ENCODE data around the gene PNMA6E. TPM values are rescaled to one million over a fixed set of nuclear protein-coding genes. Genes with fewer than 3 reads are reported as not detected.

Gene PNMA6E
- polyA plus RNA-seq, 1 experiment, result not detected

DNA sequence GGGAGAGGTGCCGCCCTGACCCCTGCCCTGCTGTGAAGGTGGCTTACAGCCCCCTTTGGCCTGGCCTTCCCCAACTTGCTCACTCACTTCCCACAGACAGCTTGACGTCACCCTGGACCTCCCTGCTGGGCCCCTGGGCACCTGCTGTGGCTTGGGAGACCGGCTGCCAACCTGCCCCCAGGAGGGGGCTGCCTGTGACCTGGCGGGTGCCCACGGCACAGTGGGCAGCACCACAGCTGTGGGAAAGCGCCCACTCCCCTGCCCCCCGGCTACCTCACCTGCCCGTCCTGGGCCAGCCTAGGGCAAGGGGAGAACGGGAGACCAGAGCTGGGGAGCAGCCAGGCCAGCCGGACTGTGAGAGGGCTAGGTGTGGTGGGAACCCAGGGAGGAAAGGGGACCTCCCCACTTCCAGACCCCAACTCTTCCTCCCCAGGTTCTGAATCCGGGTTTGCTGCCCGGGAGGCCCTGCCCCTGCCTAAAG is 7.8 kb upstream of the PNMA6E start:
- Histone ChIP-seq H3K4me3 (ENCODE audit: low read depth, low read length) (no peak overlapping the region), H3K27ac (ENCODE audit: low read depth, low read length) (no peak overlapping the region), H3K27me3 (ENCODE audit: control insufficient read depth, insufficient read depth, low read length) (peaks cover 5% of the 10 kb centered on the region), H3K9me3 (ENCODE audit: control insufficient read depth, insufficient read depth, low read length) (no peaks in the 10 kb centered on the region)
- CTCF ChIA-PET, result no interaction called here
- POLR2A ChIA-PET, result no interaction called here
- TF ChIP-seq, protein P1, sequence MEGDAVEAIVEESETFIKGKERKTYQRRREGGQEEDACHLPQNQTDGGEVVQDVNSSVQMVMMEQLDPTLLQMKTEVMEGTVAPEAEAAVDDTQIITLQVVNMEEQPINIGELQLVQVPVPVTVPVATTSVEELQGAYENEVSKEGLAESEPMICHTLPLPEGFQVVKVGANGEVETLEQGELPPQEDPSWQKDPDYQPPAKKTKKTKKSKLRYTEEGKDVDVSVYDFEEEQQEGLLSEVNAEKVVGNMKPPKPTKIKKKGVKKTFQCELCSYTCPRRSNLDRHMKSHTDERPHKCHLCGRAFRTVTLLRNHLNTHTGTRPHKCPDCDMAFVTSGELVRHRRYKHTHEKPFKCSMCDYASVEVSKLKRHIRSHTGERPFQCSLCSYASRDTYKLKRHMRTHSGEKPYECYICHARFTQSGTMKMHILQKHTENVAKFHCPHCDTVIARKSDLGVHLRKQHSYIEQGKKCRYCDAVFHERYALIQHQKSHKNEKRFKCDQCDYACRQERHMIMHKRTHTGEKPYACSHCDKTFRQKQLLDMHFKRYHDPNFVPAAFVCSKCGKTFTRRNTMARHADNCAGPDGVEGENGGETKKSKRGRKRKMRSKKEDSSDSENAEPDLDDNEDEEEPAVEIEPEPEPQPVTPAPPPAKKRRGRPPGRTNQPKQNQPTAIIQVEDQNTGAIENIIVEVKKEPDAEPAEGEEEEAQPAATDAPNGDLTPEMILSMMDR (IDR thresholded peaks at IDR 0.05; ENCODE audit: low read depth, low read length), result no peak
- DNase-seq (ENCODE audit: low read depth, low spot score), result no peak

DNA sequence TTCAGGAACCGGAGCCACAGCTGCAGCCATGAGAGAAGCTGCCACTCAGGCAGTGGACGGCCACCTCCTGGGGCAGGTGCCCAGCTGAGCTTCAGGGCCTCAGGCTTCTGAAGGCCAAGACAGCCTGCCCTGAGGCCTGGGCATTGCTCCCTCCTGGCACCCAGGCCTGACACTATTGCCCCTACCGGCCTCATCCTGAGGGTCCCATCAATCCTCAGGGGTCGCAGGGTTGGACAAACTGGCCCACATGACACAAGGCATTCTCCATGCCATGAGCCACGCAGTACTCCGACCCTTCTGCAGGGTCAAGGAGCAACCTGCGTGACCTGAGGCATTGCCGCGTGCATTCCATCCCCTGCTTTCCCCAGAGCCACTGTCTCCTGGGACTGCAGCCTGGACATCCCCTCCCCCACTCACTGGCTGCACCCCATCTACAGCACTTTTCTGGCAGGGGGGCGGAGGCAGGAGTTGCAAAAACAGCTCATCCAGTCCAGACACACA is 7.1 kb upstream of the PNMA6E start:
- DNase-seq (ENCODE audit: low read depth, low spot score), result no peak
- ChIA-PET CTCF (no interaction called here), POLR2A (no interaction called here)
- H3K27me3 ChIP-seq (ENCODE audit: control insufficient read depth, insufficient read depth, low read length), result peaks cover 5% of the 10 kb centered on the region
- no peaks in the 10 kb centered on the region for H3K9me3 ChIP-seq (ENCODE audit: control insufficient read depth, insufficient read depth, low read length)
- TF ChIP-seq, protein P1 (IDR thresholded peaks at IDR 0.05; ENCODE audit: low read depth, low read length), result no peak
- H3K4me3 ChIP-seq (ENCODE audit: low read depth, low read length), result no peak overlapping the region
- no peak overlapping the region for H3K27ac ChIP-seq (ENCODE audit: low read depth, low read length)

GRCh38 chrX:153407736-153408135 is 6.6 kb upstream of the PNMA6E start:
- no peak overlapping the region for H3K4me3 ChIP-seq (ENCODE audit: low read depth, low read length)
- peaks cover 5% of the 10 kb centered on the region for H3K27me3 ChIP-seq (ENCODE audit: control insufficient read depth, insufficient read depth, low read length)
- ChIA-PET POLR2A (no interaction called here), CTCF (no interaction called here)
- TF ChIP-seq, protein P1 (IDR thresholded peaks at IDR 0.05; ENCODE audit: low read depth, low read length), result no peak
- H3K27ac ChIP-seq (ENCODE audit: low read depth, low read length), result no peak overlapping the region
- no peaks in the 10 kb centered on the region for H3K9me3 ChIP-seq (ENCODE audit: control insufficient read depth, insufficient read depth, low read length)
- DNase-seq (ENCODE audit: low read depth, low spot score), result no peak

GRCh38 chrX:153406903-153407302 is 5.8 kb upstream of the PNMA6E start:
- POLR2A ChIA-PET, result no interaction called here
- CTCF ChIA-PET, result no interaction called here

GRCh38 chrX:153406011-153406410 is 4.9 kb upstream of the PNMA6E start:
- POLR2A ChIA-PET, result no interaction called here
- Histone ChIP-seq H3K4me3 (ENCODE audit: low read depth, low read length) (no peak overlapping the region), H3K27ac (ENCODE audit: low read depth, low read length) (no peak overlapping the region), H3K27me3 (ENCODE audit: control insufficient read depth, insufficient read depth, low read length) (no peaks in the 10 kb centered on the region), H3K9me3 (ENCODE audit: control insufficient read depth, insufficient read depth, low read length) (no peaks in the 10 kb centered on the region; the same call in 1 of the 2 replicates)
- no peak for DNase-seq (ENCODE audit: low read depth, low spot score)
- CTCF ChIA-PET, result no interaction called here
- TF ChIP-seq, protein P1 (IDR thresholded peaks at IDR 0.05; ENCODE audit: low read depth, low read length), result no peak

More at GRCh38 chrX:153406903-153407302, 5.8 kb upstream of the PNMA6E start:
- DNase-seq (ENCODE audit: low read depth, low spot score), result no peak
- H3K9me3 ChIP-seq (ENCODE audit: control insufficient read depth, insufficient read depth, low read length), result no peaks in the 10 kb centered on the region
- H3K27ac ChIP-seq (ENCODE audit: low read depth, low read length), result no peak overlapping the region
- H3K4me3 ChIP-seq (ENCODE audit: low read depth, low read length), result no peak overlapping the region
- TF ChIP-seq, protein P1 (IDR thresholded peaks at IDR 0.05; ENCODE audit: low read depth, low read length), result no peak
- peaks cover 5% of the 10 kb centered on the region for H3K27me3 ChIP-seq (ENCODE audit: control insufficient read depth, insufficient read depth, low read length)

Data from AG04450 (cell line).